GM12878 (cell line): ENCODE data around the gene KDF1. TPM values are rescaled to one million over a fixed set of nuclear protein-coding genes. Genes with fewer than 3 reads are reported as not detected.

Experiments used
- ATAC-seq: fragments of 200-7000 bp; cut with Tn5 transposase; 3 replicates; pipeline ENCODE4 v1.9.1; 2020; ENCODE audit warnings: mild to moderate bottlenecking, moderate library complexity
- BruUV-seq: library from RNA; stranded (reverse); fragments of 400-500 nt; replicated peaks from 2 replicates; lab custom pipeline; 2021; lab: Mats Ljungman, UMichigan
- CTCF ChIA-PET: fragments of 300-600 bp; sonication (Branson Sonifier 250); formaldehyde crosslinking; extraction: SDS; loops from one replicate; lab custom pipeline; 2021; ENCODE audit warnings: inconsistent platforms; lab: Yijun Ruan, JAX
- POLR2A ChIA-PET: fragments of 350-600 bp; formaldehyde crosslinking; extraction: SDS; loops from one replicate; lab custom pipeline; 2021; ENCODE audit warnings: inconsistent platforms; lab: Charles Lee
- RAD21 ChIA-PET: fragments of 300-600 bp; sonication (Branson Sonifier 250); formaldehyde crosslinking; loops from one replicate; lab custom pipeline; 2023; ENCODE audit warnings: antibody characterized with exemption; ENCODE audit not compliant: unreplicated experiment; lab: Charles Lee
- SMC1A ChIA-PET: fragments of 300-600 bp; sonication (Branson Sonifier 250); formaldehyde crosslinking; loops from one replicate; lab custom pipeline; 2023; ENCODE audit not compliant: unreplicated experiment, uncharacterized antibody; lab: Charles Lee
- DNase-seq: peaks from one replicate; pipeline ENCODE4 v3.0.0-alpha.2; 2011; ENCODE audit warnings: low read depth, low spot score
- FAIRE-seq: peaks from 3 replicates; lab custom pipeline; 2011; peaks lifted over from hg19 to GRCh38; lab: Jason Lieb, UNC
- H2AFZ ChIP-seq: 2 replicates; pipeline ENCODE4 v1.6.0; 2011; ENCODE audit warnings: low read depth, low read length, control low read depth; ENCODE audit not compliant: control insufficient read depth
- H3K27ac ChIP-seq: 2 replicates; pipeline ENCODE4 v1.5.1; 2011; ENCODE audit warnings: control low read depth; ENCODE audit not compliant: control insufficient read depth, insufficient read depth
- H3K27me3 ChIP-seq, 2 experiments: replicated peaks in 1 of 2; 2 replicates each; pipeline versions ENCODE4 v1.6.0 to v1.6.1; 2011; ENCODE audit warnings: low read length in 1 of 2; ENCODE audit not compliant: control insufficient read depth in 2 of 2, insufficient read depth in 2 of 2
- H3K36me3 ChIP-seq, 2 experiments: 2 replicates each; pipeline ENCODE4 v1.5.1; 2011; ENCODE audit warnings: low read length in 1 of 2; ENCODE audit not compliant: control insufficient read depth in 2 of 2, insufficient read depth in 2 of 2
- H3K4me1 ChIP-seq: 2 replicates; pipeline ENCODE4 v1.6.1; 2011; ENCODE audit warnings: mild to moderate bottlenecking, low read length, moderate library complexity, mixed read lengths; ENCODE audit not compliant: control insufficient read depth, insufficient read depth
- H3K4me2 ChIP-seq: 2 replicates; pipeline ENCODE4 v1.6.0; 2011; ENCODE audit warnings: control low read depth; ENCODE audit not compliant: control insufficient read depth, insufficient read depth
- H3K4me3 ChIP-seq: fragments of 200-600 bp; sonication (generic); 2 replicates; pipeline ENCODE4 v1.5.1; 2016
- H3K79me2 ChIP-seq: 2 replicates; pipeline ENCODE4 v1.6.0; 2011; ENCODE audit warnings: low read length; ENCODE audit not compliant: control insufficient read depth, insufficient read depth
- H3K9ac ChIP-seq: 2 replicates; pipeline ENCODE4 v1.8.0; 2011; ENCODE audit warnings: low read length, control low read depth, mixed read lengths; ENCODE audit not compliant: control insufficient read depth, insufficient read depth
- H3K9me3 ChIP-seq: replicated peaks from 3 replicates; pipeline ENCODE4 v1.5.1; 2011; ENCODE audit warnings: mild to moderate bottlenecking, low read length; ENCODE audit not compliant: control insufficient read depth, insufficient read depth
- H4K20me1 ChIP-seq: 2 replicates; pipeline ENCODE4 v1.6.0; 2011; ENCODE audit not compliant: control insufficient read depth, insufficient read depth
- BMI1 ChIP-seq: fragments of 450-650 bp; IDR thresholded peaks from 2 replicates; pipeline ENCODE4 v1.6.1; 2016; ENCODE audit warnings: mild to moderate bottlenecking, moderate library complexity, borderline replicate concordance
- CBX5 ChIP-seq: sonication (generic); IDR thresholded peaks from 2 replicates; pipeline ENCODE4 v1.6.1; 2016; ENCODE audit warnings: low read depth, moderate library complexity, mild to moderate bottlenecking, inconsistent platforms
- MEF2B ChIP-seq: fragments of 450-650 bp; IDR thresholded peaks from 2 replicates; pipeline ENCODE4 v1.6.1; 2018; ENCODE audit warnings: mild to moderate bottlenecking, moderate library complexity; ENCODE audit not compliant: partially characterized antibody, poor library complexity, severe bottlenecking
- MTA2 ChIP-seq: fragments of 450-650 bp; IDR thresholded peaks from 2 replicates; pipeline ENCODE4 v1.6.1; 2016; ENCODE audit warnings: low read depth, mild to moderate bottlenecking, moderate library complexity
- NR2C1 ChIP-seq: fragments of 450-650 bp; IDR thresholded peaks from 2 replicates; pipeline ENCODE4 v1.6.1; 2017; ENCODE audit warnings: antibody characterized with exemption, mild to moderate bottlenecking, moderate library complexity
- NRF1 ChIP-seq: conservative IDR thresholded peaks from 2 replicates; pipeline ENCODE4 v1.6.1; 2011; ENCODE audit warnings: mild to moderate bottlenecking, low read depth, low read length, improper control_type of control experiment
- POLR2A ChIP-seq: IDR thresholded peaks from 2 replicates; pipeline ENCODE4 v1.6.1; 2011; ENCODE audit warnings: low read depth, mild to moderate bottlenecking, low read length
- RAD21 ChIP-seq: IDR thresholded peaks from 2 replicates; pipeline ENCODE4 v1.6.1; 2011; ENCODE audit warnings: mild to moderate bottlenecking, low read depth, low read length, moderate library complexity; ENCODE audit not compliant: insufficient read depth
- ZSCAN29 ChIP-seq: fragments of 450-650 bp; IDR thresholded peaks from 2 replicates; pipeline ENCODE4 v1.6.1; 2017; ENCODE audit warnings: mild to moderate bottlenecking, moderate library complexity
- WGBS: methylation state at CpG from one replicate; pipeline ENCODE4 v1.1.6; 2016; ENCODE audit warnings: low lambda C conversion rate; ENCODE audit not compliant: insufficient replicate concordance, insufficient coverage; ENCODE audit errors: missing lambda C conversion rate; 5-methylcytosine and 5-hydroxymethylcytosine counted together
- in situ Hi-C: fragments of 300-500 bp; cut with MboI; formaldehyde crosslinking; loops from 9 replicates; pipeline ENCODE4 v1.14.3; 2018; ENCODE audit warnings: mixed read lengths
- intact Hi-C: fragments of 100-400 bp; cut with micrococcal nuclease; formaldehyde crosslinking; loops from one replicate; pipeline ENCODE4 v1.14.2; 2022; ENCODE audit not compliant: unreplicated experiment
- polyA plus RNA-seq, 11 experiments: library from polyadenylated mRNA; depleted of rRNA in 4 of 11; unstranded in 6 of 11; stranded (reverse) in 5 of 11; fragments of >200 nt; fragmentation: Nextera tagmentation in 4 of 11; fragmentation: Illumina TruSeq in 1 of 11; extraction: Ambion mirVana in 4 of 11; extraction: Trizol in 1 of 11; gene quantifications; 1 replicate in 1 of 11; 2 replicates in 10 of 11; pipeline versions ENCODE4 v1.2.1 to v1.2.3, GENCODE V29; 2011 to 2016; ENCODE audit warnings: inconsistent platforms in 2 of 11, missing spikeins in 2 of 11, low read depth in 1 of 11
- total RNA-seq, 4 experiments: library from RNA; depleted of rRNA in 3 of 4; stranded (reverse); fragments of >200 nt in 3 of 4; fragmentation: Illumina TruSeq in 1 of 4; extraction: Trizol in 1 of 4; gene quantifications; 2 replicates each; pipeline versions ENCODE4 v1.2.1 to v1.2.3, GENCODE V29; 2013 to 2021
- TF ChIP-seq, protein P1 (sequence below): fragments of 450-650 bp; conservative IDR thresholded peaks from 2 replicates; pipeline ENCODE4 v1.6.1; 2017; ENCODE audit warnings: mild to moderate bottlenecking, moderate library complexity
- TF ChIP-seq, protein P2 (sequence below): IDR thresholded peaks from 2 replicates; pipeline ENCODE4 v1.6.1; 2011; ENCODE audit warnings: mild to moderate bottlenecking, low read depth, low read length, moderate library complexity; ENCODE audit not compliant: insufficient replicate concordance
- TF ChIP-seq, protein P3 (sequence below): fragments of 450-650 bp; IDR thresholded peaks from 2 replicates; pipeline ENCODE4 v1.6.1; 2017; ENCODE audit warnings: mild to moderate bottlenecking, moderate library complexity

KDF1 gene
- total and polyA plus RNA-seq, 10 of the 15 experiments (the other 5 are each of a cell fraction or from before 2014, with no cell fraction given): 0.03 to 0.13 (median 0.04) TPM; not detected in 7

DNA sequence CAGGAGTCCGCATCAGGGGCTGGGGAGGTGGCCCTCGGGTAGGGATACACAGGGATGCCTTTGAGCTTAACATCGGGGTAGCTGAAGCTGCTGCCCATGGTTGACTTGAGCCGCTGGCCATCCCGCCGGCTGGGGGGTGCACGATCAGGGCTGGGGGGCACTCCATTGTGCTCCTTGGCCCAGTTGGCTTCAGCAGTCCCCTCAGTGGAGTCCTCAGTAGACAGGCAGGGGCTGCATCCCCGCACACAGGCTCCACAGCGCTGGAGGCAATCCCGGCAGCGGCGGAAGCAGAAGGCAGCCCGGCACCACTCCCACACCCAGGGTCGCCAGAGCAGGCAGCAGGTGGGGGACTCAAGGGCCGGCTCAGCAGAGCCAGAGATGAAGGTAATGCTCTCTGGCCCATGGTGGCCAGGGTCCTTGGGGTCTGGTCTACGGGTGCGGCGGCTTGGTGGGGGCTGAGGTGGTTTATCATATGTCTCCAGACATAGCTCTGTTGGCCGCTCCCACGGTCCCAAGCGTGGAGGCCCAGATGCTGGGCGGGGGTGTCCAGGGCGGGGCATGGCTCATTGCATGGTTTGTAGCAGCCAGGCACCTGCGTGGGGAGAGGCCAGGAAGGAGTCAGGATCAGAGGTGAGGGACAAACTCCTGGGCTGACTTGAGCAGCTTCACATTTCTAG is 8.3 kb downstream of the KDF1 start:
- ATAC-seq (no peak), FAIRE-seq (no peak), DNase-seq (no peak)
- no peaks in the 10 kb centered on the region for H3K79me2 ChIP-seq
- H3K4me3 ChIP-seq: no peak overlapping the region
- no TSS peak for BruUV-seq
- in situ Hi-C loops: no loop called here
- intact Hi-C loops: no loop called here
- H3K27ac ChIP-seq: no peak overlapping the region
- H3K9me3 ChIP-seq: no peaks in the 10 kb centered on the region; the same call in 2 of the 3 replicates
- POLR2A ChIA-PET: no interaction called here
- 73% methylated on average over 22 of the region's 24 CpGs for WGBS
- H4K20me1 ChIP-seq: no peaks in the 10 kb centered on the region
- no peak overlapping the region for H3K9ac ChIP-seq
- peaks cover 0 to 3% of the 10 kb centered on the region in 2 experiments; a peak in 2 of 4 replicates for H3K36me3 ChIP-seq
- RAD21 ChIA-PET: no interaction called here
- no peaks in the 10 kb centered on the region for H3K27me3 ChIP-seq
- no peak overlapping the region for H2AFZ ChIP-seq
- CTCF ChIA-PET: no interaction called here
- H3K4me1 ChIP-seq: no peaks in the 10 kb centered on the region
- no peak overlapping the region for H3K4me2 ChIP-seq
- SMC1A ChIA-PET: no interaction called here
- TF ChIP-seq BMI1 (no peak), NRF1 (no peak), ZSCAN29 (no peak), MEF2B (no peak), NR2C1 (no peak), RAD21 (no peak), CBX5 (no peak), MTA2 (no peak), POLR2A (no peak)
- TF ChIP-seq, protein P1, sequence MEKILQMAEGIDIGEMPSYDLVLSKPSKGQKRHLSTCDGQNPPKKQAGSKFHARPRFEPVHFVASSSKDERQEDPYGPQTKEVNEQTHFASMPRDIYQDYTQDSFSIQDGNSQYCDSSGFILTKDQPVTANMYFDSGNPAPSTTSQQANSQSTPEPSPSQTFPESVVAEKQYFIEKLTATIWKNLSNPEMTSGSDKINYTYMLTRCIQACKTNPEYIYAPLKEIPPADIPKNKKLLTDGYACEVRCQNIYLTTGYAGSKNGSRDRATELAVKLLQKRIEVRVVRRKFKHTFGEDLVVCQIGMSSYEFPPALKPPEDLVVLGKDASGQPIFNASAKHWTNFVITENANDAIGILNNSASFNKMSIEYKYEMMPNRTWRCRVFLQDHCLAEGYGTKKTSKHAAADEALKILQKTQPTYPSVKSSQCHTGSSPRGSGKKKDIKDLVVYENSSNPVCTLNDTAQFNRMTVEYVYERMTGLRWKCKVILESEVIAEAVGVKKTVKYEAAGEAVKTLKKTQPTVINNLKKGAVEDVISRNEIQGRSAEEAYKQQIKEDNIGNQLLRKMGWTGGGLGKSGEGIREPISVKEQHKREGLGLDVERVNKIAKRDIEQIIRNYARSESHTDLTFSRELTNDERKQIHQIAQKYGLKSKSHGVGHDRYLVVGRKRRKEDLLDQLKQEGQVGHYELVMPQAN: no peak
- TF ChIP-seq, protein P2, sequence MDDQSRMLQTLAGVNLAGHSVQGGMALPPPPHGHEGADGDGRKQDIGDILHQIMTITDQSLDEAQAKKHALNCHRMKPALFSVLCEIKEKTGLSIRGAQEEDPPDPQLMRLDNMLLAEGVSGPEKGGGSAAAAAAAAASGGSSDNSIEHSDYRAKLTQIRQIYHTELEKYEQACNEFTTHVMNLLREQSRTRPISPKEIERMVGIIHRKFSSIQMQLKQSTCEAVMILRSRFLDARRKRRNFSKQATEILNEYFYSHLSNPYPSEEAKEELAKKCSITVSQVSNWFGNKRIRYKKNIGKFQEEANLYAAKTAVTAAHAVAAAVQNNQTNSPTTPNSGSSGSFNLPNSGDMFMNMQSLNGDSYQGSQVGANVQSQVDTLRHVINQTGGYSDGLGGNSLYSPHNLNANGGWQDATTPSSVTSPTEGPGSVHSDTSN: no peak
- TF ChIP-seq, protein P3, sequence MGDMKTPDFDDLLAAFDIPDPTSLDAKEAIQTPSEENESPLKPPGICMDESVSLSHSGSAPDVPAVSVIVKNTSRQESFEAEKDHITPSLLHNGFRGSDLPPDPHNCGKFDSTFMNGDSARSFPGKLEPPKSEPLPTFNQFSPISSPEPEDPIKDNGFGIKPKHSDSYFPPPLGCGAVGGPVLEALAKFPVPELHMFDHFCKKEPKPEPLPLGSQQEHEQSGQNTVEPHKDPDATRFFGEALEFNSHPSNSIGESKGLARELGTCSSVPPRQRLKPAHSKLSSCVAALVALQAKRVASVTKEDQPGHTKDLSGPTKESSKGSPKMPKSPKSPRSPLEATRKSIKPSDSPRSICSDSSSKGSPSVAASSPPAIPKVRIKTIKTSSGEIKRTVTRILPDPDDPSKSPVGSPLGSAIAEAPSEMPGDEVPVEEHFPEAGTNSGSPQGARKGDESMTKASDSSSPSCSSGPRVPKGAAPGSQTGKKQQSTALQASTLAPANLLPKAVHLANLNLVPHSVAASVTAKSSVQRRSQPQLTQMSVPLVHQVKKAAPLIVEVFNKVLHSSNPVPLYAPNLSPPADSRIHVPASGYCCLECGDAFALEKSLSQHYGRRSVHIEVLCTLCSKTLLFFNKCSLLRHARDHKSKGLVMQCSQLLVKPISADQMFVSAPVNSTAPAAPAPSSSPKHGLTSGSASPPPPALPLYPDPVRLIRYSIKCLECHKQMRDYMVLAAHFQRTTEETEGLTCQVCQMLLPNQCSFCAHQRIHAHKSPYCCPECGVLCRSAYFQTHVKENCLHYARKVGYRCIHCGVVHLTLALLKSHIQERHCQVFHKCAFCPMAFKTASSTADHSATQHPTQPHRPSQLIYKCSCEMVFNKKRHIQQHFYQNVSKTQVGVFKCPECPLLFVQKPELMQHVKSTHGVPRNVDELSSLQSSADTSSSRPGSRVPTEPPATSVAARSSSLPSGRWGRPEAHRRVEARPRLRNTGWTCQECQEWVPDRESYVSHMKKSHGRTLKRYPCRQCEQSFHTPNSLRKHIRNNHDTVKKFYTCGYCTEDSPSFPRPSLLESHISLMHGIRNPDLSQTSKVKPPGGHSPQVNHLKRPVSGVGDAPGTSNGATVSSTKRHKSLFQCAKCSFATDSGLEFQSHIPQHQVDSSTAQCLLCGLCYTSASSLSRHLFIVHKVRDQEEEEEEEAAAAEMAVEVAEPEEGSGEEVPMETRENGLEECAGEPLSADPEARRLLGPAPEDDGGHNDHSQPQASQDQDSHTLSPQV: no peak
